SK-N-DZ (cell line): ENCODE measurements around the gene ABHD17A. TPM values are rescaled to one million over a fixed set of nuclear protein-coding genes. Genes with fewer than 3 reads are reported as not detected.
A peak's percentile ranks its signal among the peaks of the same experiment; 100 is the strongest.

Source experiments
- DNase-seq: peaks from one replicate; pipeline ENCODE4 v3.0.0-alpha.2; 2015; ENCODE audit warnings: low spot score
- polyA plus RNA-seq, 2 experiments: library from polyadenylated mRNA; depleted of rRNA; stranded (reverse); fragments of >200 nt; gene quantifications; 2 replicates each; pipeline ENCODE4 v1.2.3, GENCODE V29; 2014

ABHD17A gene
- 73.8 and 89.9 TPM in 2 replicates for polyA plus RNA-seq (2014; cell fraction: cytosol; rRNA removed)
- 197 and 240 TPM in 2 replicates for polyA plus RNA-seq (2014; cell fraction: nucleus; rRNA removed)

DNA sequence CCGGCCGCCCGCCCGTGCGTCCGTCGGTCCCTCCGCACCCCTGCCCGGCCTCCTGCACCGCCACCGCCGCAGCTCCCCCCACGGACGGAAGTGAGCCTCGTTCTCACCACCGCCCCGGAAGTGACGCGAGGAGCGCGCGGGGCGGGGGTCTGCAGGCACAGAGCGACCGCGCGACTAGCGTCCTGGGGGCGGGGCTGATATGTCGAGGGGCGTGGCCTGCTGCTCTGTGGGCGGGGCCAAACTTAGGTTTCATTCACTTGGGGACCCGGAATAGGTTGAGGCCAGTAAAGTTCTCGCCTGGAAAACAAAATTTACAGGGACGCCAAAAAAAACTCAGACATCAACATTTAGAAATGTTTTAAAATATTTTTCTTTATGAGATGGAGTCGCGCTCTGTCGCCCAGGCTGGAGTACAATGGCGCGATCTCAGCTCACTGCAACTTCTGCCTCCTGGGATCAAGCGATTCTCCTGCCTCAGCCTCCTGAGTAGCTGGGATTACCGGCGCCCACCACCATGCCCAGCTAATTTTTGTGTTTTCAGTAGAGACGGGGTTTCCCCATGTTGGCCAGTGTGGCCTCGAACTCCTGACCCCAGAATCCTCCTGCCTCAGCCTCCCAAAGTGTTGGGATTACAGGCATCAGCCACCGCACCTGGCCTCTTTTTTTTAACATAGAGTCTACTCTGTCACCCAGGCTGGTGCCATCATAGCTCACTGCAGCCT, at the start of gene ABHD17A:
Gene ABHD17A, minus strand, starts transcription at position 99 of the 722 bp plus-strand sequence. CDS start 3,930 bp downstream, outside the sequence.
- peak; percentile 86 for DNase-seq

DNA sequence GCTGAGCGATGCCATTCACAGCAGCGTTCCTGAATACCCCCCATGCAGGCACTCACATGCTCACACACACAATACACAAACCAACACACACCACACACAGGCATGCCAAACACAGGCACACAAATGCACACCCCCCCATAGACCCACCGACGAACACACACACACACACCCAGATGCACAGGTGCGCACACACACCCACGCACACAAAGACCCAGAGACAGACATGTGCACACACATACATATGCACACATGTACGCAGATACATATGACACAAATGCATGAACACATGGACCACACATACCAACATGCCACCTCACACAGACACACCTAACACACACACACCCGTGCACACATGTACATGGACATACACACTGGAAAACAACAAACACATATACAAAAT, 48.6 kb upstream of the ABHD17A start:
- no peak for DNase-seq

DNA sequence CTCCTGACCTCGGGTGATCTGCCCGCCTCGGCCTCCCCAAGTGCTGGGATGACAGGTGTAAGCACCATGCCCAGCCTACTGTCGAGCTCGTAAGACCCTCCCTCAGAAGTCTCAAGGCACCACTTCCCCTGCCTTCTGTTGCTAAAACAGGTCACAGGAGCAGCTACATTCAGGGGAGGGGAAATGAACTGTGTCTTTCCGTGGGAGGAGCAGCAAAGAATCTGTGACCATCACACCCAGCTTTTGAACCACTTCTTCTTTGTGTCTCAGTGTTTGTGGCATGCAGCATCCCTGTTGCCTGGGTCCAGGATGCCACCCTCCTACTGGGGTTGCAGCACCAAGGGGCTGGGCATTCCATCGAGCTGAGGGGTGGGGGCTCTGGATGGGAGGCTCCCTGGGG, 47.9 kb upstream of the ABHD17A start:
- DNase-seq, result no peak

DNA sequence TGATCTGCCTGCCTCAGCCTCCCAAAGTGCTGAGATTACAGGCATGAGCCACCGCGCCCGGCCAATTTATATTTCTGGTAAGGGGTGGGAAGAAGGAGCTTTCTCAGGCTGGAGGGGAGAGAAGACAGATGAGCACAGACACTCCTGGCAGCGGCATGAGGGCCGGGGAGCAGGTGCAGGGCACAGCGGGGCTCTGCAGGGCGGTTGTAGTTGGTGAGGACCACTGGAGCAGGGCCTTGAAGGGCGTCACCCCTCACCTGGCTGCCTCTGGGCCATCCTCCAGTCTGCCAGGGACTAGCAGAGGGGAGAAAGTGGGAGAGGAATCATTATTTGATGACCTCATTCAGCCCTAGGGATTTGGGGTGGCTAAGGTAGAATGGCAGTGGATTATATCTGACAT, 47.1 kb upstream of the ABHD17A start:
- DNase-seq, result no peak

DNA sequence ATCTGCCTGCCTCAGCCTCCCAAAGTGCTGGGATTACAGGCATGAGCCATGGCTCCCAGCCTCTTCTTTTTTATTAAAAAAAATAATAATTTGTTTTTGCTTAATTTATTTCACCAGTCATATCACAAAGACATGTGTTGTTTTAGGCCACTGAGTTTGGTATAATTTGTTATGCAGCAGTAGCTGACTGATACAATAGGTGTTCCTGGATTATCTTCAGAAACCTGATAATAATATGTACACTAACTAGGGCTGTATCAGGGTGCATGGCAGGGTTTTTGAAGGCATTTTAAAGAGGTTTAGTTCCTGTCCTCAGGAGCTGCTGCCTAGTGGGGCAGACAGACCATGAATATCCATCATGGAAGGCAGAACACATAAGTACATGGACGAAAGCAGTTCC, 46.1 kb upstream of the ABHD17A start:
- DNase-seq, result no peak

DNA sequence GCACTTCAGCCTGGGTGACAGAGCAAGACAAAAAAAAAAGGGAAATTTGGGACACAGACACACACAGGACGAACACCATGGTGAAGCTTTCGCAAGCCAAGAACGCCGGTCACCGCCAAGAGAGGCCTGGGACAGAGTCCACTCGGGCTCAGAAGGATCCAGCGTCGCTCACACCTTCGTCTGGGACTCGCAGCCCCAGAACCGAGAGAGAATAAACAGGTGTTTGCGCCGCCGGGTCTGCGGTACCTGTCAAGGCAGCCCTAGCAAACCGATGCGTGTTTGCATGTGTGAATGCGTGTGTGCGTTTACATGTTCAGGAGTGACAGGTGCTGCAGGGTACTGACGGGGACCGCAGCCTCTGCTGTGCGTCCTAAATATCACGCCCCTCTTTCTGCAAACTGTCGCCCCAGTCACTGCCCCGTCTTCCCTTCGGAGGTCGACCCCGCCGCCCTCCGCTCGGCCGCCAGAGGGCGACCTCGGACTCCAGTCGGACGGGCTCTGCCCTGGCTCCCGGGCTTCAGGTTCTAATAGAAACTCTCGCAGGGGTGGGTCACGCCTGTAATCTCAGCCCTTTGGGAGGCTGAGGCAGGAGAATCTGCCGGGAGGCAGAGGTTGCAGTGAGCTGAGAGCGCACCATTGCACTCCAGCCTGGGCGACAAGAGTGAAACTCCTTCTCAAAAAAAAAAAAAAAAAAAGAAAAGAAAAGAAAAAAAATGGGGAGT, 43.9 kb upstream of the ABHD17A start:
- DNase-seq, result peak; percentile 70

DNA sequence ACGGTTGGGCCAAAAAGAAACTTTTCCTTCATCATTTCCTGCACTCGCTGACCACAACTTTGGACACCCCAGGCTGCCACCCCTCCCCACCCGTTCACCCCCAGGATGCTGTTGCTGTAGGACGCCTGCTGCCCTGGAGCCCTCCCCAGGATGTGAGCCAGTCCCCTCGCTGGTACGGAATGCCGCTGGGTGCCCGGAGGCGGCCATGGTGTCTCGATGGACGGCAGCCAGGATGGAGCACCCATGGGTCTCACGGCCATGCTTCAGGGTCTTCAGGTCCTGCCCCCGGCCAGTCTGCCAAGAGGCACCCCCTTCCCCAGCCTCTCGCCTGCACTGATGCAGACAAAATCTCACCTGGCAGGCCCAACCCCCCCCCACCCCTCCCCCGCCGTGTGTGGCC, 40.2 kb upstream of the ABHD17A start:
- no peak for DNase-seq

DNA sequence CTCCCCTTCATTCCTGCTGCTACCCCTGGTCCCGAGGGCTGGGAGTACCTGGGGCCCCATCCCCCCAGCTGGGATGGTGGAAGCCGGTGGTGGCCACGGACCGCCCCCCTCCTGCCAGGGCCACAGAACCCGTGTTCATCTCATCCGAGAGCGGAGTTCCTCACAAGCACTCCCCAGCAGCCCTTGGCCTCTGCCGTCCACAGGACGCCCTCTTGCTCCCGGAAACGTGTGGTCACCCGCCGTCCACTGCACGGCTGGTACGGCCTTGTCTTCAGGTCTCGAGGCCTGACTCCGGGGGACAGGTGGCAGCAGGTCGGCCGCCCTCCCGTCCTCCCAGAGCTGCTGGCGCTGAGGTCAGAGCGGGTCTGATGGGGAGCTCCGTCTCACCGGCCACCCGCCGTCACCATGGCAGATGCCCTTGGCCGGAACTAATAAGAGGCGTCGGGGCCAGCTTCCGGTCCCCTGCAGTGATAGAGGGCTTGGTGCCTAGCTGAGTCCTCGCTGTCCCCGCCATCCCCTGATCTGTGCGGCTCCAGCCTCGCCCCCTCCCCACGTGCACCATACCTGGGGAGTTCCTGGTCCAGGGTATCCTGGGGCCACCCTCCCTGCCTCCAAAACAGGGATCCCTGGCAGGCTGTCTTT, 39.1 kb upstream of the ABHD17A start:
- DNase-seq, result no peak

DNA sequence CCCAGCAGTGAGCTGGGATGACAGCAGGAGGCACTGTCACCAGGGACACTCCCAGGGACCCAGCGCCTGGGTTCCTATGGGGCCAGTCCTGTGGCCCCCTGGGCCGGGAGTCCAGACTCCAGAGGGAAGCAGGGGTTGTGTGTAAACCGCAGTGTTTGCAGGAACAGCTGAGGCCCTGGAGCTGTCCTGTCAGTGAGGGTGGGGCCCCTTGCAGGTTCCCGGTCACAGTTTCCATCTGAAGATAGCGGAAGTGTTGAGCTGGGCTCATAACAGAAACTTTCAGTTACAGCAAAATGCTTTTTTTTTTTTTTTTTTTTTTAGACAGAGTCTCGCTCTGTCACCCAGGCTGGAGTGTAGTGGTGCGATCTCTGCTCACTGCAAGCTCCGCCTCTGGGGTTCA, 38.0 kb upstream of the ABHD17A start:
- DNase-seq, result no peak

DNA sequence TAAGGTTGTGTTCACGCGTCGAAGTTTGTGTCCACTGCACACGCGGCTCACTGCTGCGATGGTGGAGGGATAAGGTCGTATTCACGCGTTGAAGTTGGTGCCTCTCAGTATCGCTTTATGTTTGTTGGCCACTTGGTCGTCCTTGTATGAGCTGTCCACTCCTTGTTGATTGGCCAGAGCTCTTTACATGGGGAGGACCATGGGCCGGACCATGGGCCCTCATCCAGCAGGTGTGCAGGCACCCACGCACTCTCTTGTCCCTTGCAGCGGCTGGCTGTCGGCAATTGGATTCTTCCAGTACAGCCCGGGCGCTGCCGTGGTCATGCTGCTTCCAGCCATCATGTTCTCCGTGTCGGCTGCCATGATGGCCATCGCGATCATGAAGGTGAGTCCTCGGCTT, 37.5 kb upstream of the ABHD17A start:
- no peak for DNase-seq

DNA sequence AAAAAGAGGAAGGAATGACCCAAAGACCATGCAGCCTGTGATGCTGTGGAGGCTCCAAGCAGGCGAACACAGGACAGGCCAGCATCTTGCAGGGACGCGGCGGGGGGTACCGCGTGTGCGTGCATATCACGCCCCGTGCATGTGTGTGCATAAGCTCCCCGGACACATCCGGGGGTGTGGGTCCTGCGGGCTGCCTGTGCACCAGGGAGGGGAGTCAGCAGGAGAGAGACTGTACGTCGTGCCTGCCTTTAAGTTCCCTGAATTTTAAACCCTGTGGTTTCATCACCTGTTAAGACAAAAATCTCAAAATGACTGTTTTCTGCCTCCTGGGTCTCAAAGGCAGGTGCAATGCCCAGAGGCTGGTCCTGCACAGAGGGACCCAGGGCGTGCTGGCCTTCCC, 36.5 kb upstream of the ABHD17A start:
- no peak for DNase-seq

DNA sequence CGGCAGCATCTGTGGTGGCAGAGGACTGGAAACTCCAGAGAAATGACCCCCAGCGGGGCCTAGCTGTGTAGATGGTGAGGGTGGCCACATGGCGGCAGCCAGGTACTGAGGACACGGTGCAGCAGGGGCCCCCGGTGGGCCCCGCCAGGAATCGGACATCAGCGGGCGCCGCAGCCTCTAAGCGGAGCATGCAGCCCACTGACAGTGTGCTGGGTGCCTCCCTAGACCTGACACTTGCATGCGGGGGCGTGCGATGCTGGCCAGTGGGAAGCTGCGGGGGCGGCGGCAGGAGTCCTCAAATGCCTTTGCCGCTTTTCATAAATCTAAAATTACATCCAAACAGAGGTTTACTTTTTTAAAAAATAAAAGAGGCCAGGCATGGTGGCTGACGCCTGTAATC, 36.0 kb upstream of the ABHD17A start:
- DNase-seq, result no peak

DNA sequence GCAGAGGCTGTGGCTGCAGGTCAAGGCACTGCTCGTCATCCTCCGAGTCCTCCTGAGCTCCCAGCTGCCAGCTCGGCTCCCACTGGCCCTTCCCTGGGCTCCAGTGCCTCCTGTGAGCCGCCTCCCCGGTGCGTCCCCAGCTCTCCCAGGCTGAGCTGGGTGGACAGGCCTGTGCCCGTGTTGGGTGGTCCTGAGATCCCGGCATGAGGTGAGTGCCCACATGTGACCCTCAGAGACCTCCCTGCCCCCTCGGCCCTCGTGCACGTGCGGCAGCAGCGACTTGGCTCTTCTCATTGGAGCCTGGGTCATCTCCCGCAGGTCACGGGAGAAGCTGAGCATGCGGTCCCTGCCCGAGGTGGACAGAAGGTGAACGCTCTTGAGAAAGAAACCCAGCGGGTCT, 35.3 kb upstream of the ABHD17A start:
- no peak for DNase-seq

DNA sequence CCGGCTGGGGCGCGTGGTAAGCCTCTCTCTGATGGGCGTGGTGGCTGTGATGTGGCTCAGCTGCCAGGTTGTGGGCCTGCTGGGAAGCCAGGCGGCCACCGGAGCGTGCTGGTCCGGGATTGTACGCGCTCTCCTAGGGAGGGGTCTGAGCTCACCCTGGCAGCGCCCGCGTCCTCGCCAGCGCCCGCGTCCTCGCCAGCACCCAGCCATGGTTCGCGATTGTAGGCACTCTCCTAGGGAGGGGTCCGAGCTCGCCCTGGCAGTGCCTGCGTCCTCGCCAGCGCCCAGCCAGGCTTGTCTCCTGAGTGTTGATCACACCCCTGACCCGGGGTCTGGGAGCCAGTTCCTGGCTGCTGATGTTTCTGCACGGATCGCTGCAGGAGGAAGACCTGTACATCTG, 33.7 kb upstream of the ABHD17A start:
- no peak for DNase-seq

DNA sequence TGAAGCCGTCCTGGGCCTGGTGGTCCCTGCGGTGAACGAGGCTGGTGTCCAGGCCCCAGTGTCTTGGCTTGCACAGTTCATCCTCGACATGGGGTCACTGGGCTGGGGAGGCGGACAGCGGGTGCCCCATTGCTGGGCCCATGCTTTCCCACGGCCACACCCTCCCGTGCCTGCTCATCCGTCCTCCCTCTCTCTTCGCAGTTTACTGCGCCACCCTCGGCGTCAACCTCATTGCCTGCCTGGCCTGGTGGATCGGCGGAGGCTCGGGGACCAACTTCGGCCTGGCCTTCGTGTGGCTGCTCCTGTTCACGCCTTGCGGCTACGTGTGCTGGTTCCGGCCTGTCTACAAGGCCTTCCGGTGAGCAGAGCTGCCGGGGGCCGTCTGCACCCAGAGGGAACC, 32.6 kb upstream of the ABHD17A start:
- DNase-seq, result no peak

DNA sequence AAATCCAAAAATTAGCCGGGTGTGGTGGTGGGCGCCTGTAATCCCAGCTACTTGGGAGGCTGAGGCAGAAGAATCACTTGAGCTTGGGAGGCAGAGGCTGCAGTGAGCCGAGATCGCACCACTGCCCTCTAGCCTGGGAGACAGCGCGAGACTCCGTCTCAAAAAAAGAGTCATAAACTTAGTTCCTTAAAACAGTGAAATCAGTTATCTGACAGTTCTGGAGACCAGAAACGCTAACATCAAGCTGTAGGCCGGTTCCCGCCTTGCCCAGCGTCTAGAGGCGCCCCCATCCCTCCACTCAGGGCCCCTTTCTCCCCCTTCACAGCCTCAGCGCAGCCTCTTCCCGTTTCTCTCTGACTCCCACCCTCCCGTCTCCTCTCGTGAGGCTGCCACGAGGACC, 31.9 kb upstream of the ABHD17A start:
- DNase-seq, result no peak

DNA sequence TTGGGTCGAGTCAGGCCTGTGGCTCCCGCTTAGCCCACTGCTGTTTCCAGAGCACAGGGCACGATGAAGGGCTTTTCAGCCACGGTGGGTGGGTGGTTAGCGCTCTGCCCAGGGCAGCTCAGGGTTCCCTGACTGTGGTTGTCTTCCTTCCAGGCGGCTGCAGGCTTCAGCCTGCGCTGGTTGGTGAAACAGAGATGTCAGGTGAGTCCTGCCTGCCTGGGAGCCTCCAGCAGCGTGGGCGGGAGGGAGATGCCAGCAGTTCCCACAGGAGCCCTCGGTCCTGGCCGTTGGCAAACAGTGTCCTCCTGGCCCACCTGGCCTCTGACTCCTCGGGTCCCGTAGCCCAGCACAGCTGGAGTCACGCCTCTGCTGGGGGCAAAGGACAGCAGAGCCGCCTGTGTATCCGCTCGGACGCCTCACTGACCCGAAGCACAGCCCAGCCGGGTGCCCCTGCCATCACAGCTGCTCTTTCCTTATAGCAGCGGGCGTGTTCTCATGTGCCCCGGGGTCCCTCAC, 29.6 kb upstream of the ABHD17A start:
- no peak for DNase-seq

DNA sequence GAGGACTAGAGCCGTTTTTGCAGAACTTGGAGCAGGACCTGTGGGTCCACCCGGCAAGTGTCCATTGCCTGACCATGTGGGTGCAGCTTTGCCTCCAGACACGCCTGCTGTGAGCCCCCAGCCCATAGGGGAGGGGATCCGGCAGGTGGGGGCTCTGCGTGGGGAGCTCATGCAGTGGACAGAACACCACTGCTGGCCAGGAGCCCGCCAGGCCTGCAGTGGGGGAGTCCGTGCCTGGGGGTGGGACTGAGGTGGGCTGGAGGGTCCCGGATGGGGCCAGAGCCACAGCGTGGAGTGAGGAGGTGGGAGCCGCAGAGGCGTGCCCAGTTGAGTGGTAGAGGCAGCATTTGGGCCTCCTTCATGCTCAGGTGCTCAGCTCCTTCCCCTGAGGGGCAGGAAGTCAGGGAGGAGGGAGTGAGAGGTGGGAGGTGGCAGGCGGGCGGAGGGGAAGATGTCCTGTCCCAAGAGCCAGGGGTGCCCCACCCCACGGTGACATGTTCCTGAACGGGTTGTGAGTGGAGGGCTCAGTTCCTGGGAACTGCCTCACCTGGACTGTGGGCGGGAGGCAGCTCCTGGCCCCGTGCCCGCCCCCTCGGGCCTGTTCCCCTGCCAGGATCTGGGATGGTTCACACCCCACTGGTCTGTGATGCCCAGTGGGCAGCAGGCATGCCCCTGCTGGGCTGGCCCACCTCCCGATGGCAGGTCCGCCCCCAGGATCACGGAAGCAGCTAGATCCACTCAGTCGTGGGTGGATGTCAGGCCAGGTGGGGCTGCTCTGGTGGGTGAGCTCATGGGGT, 28.7 kb upstream of the ABHD17A start:
- DNase-seq, result no peak

DNA sequence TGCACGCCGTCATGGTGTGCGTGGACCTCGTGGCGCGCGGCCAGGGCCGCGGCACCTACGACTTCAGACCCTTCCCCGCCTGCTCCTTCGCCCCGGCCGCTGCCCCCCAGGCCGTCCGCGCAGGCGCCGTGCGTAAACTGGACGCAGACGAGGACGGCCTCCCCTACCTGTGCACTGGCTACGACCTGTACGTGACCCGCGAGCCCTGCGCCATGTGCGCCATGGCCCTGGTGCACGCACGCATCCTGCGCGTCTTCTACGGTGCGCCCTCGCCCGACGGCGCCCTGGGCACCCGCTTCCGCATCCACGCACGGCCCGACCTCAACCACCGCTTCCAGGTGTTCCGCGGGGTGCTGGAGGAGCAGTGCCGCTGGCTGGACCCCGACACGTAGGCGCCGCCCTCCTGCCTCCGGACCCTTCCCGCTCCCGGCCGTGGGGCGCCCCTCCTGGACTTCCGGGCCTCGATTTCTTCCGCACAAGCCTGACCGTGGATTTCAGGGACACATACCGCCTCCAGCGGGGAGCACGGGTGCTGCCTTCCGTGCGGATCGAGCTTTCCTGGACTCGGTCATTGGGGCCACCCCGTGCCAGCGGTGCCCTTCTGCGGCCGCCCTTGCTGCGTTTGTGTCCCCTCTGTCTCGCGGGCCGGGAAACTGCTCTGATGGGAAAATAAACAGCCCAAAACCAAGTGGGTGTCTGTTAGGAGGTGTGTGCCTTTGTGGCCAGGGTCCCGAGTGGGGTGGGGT, 27.6 kb upstream of the ABHD17A start:
- no peak for DNase-seq

DNA sequence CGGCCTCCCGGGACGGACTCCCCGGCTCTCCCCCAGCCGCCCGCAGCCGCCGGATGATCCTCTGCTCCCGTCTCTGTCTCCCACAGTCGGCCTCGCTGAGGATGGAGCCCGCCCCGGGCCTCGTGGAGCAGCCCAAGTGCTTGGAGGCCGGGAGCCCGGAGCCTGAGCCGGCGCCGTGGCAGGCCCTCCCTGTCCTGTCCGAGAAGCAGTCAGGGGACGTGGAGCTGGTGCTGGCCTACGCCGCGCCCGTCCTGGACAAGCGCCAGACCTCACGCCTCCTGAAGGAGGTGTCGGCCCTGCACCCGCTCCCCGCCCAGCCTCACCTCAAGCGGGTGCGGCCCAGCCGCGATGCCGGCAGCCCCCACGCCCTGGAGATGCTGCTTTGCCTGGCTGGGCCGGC, 26.7 kb upstream of the ABHD17A start:
- no peak for DNase-seq

DNA sequence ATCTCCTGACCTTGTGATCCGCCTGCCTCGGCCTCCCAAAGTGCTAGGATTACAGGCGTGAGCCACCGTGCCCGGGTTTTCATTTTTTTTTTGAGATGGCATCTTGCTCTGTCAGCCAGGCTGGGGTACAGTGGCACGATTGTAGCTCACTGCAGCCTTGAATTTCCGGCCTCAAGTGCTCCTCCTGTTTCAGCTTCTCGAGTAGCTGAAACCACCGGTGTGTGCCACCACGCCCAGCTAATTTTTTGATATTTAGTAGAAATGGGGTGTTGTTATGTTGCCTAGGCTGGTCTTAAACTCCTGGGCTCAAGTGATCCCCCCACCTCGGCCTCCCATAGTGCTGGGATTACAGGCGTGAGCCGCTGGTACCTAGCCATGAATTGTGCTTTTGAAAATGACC, 25.8 kb upstream of the ABHD17A start:
- DNase-seq, result no peak
